GM12878 (cell line): ENCODE measurements around the gene FLT3LG. TPM values are rescaled to one million over a fixed set of nuclear protein-coding genes. Genes with fewer than 3 reads are reported as not detected.

Experiments used
- ATAC-seq: fragments of 200-7000 bp; cut with Tn5 transposase; 3 replicates; pipeline ENCODE4 v1.9.1; 2020; ENCODE audit warnings: mild to moderate bottlenecking, moderate library complexity
- BruUV-seq: library from RNA; stranded (reverse); fragments of 400-500 nt; replicated peaks from 2 replicates; lab custom pipeline; 2021; lab: Mats Ljungman, UMichigan
- CTCF ChIA-PET: fragments of 300-600 bp; sonication (Branson Sonifier 250); formaldehyde crosslinking; extraction: SDS; loops from one replicate; lab custom pipeline; 2021; ENCODE audit warnings: inconsistent platforms; lab: Yijun Ruan, JAX
- POLR2A ChIA-PET: fragments of 350-600 bp; formaldehyde crosslinking; extraction: SDS; loops from one replicate; lab custom pipeline; 2021; ENCODE audit warnings: inconsistent platforms; lab: Charles Lee
- RAD21 ChIA-PET: fragments of 300-600 bp; sonication (Branson Sonifier 250); formaldehyde crosslinking; loops from one replicate; lab custom pipeline; 2023; ENCODE audit warnings: antibody characterized with exemption; ENCODE audit not compliant: unreplicated experiment; lab: Charles Lee
- SMC1A ChIA-PET: fragments of 300-600 bp; sonication (Branson Sonifier 250); formaldehyde crosslinking; loops from one replicate; lab custom pipeline; 2023; ENCODE audit not compliant: unreplicated experiment, uncharacterized antibody; lab: Charles Lee
- DNase-seq: peaks from one replicate; pipeline ENCODE4 v3.0.0-alpha.2; 2011; ENCODE audit warnings: low read depth, low spot score
- FAIRE-seq: peaks from 3 replicates; lab custom pipeline; 2011; peaks lifted over from hg19 to GRCh38; lab: Jason Lieb, UNC
- H2AFZ ChIP-seq: 2 replicates; pipeline ENCODE4 v1.6.0; 2011; ENCODE audit warnings: low read depth, low read length, control low read depth; ENCODE audit not compliant: control insufficient read depth
- H3K27ac ChIP-seq: 2 replicates; pipeline ENCODE4 v1.5.1; 2011; ENCODE audit warnings: control low read depth; ENCODE audit not compliant: control insufficient read depth, insufficient read depth
- H3K27me3 ChIP-seq, 2 experiments: replicated peaks in 1 of 2; 2 replicates each; pipeline versions ENCODE4 v1.6.0 to v1.6.1; 2011; ENCODE audit warnings: low read length in 1 of 2; ENCODE audit not compliant: control insufficient read depth in 2 of 2, insufficient read depth in 2 of 2
- H3K36me3 ChIP-seq, 2 experiments: 2 replicates each; pipeline ENCODE4 v1.5.1; 2011; ENCODE audit warnings: low read length in 1 of 2; ENCODE audit not compliant: control insufficient read depth in 2 of 2, insufficient read depth in 2 of 2
- H3K4me1 ChIP-seq: 2 replicates; pipeline ENCODE4 v1.6.1; 2011; ENCODE audit warnings: mild to moderate bottlenecking, low read length, moderate library complexity, mixed read lengths; ENCODE audit not compliant: control insufficient read depth, insufficient read depth
- H3K4me2 ChIP-seq: 2 replicates; pipeline ENCODE4 v1.6.0; 2011; ENCODE audit warnings: control low read depth; ENCODE audit not compliant: control insufficient read depth, insufficient read depth
- H3K4me3 ChIP-seq: fragments of 200-600 bp; sonication (generic); 2 replicates; pipeline ENCODE4 v1.5.1; 2016
- H3K79me2 ChIP-seq: 2 replicates; pipeline ENCODE4 v1.6.0; 2011; ENCODE audit warnings: low read length; ENCODE audit not compliant: control insufficient read depth, insufficient read depth
- H3K9ac ChIP-seq: 2 replicates; pipeline ENCODE4 v1.8.0; 2011; ENCODE audit warnings: low read length, control low read depth, mixed read lengths; ENCODE audit not compliant: control insufficient read depth, insufficient read depth
- H3K9me3 ChIP-seq: replicated peaks from 3 replicates; pipeline ENCODE4 v1.5.1; 2011; ENCODE audit warnings: mild to moderate bottlenecking, low read length; ENCODE audit not compliant: control insufficient read depth, insufficient read depth
- H4K20me1 ChIP-seq: 2 replicates; pipeline ENCODE4 v1.6.0; 2011; ENCODE audit not compliant: control insufficient read depth, insufficient read depth
- CHD1 ChIP-seq: IDR thresholded peaks from 2 replicates; pipeline ENCODE4 v1.6.1; 2012; ENCODE audit warnings: low read depth, low read length, improper control_type of control experiment
- FOXM1 ChIP-seq: IDR thresholded peaks from 2 replicates; pipeline ENCODE4 v1.6.1; 2012; ENCODE audit warnings: low read depth, mild to moderate bottlenecking, inconsistent platforms, low read length, moderate library complexity
- GATAD2B ChIP-seq: fragments of 450-650 bp; conservative IDR thresholded peaks from 2 replicates; pipeline ENCODE4 v1.6.1; 2017; ENCODE audit warnings: low read depth, mild to moderate bottlenecking, moderate library complexity
- JUNB ChIP-seq: IDR thresholded peaks from 2 replicates; pipeline ENCODE4 v1.6.1; 2016; ENCODE audit warnings: antibody characterized with exemption, mild to moderate bottlenecking
- MEF2B ChIP-seq: fragments of 450-650 bp; IDR thresholded peaks from 2 replicates; pipeline ENCODE4 v1.6.1; 2018; ENCODE audit warnings: mild to moderate bottlenecking, moderate library complexity; ENCODE audit not compliant: partially characterized antibody, poor library complexity, severe bottlenecking
- NR2F1 ChIP-seq: fragments of 450-650 bp; conservative IDR thresholded peaks from 2 replicates; pipeline ENCODE4 v1.6.1; 2017; ENCODE audit warnings: mild to moderate bottlenecking
- POLR2AphosphoS5 ChIP-seq: IDR thresholded peaks from 2 replicates; pipeline ENCODE4 v1.6.1; 2011; ENCODE audit warnings: mild to moderate bottlenecking, low read length, inconsistent platforms
- RB1 ChIP-seq: fragments of 450-650 bp; formaldehyde crosslinking; IDR thresholded peaks from 2 replicates; pipeline ENCODE4 v1.6.1; 2017; ENCODE audit warnings: mild to moderate bottlenecking, borderline replicate concordance
- SPI1 ChIP-seq: IDR thresholded peaks from 2 replicates; pipeline ENCODE4 v1.6.1; 2011; ENCODE audit warnings: low read depth, mild to moderate bottlenecking, low read length, moderate library complexity, borderline replicate concordance; ENCODE audit not compliant: insufficient read depth
- SUPT20H ChIP-seq: IDR thresholded peaks from 2 replicates; pipeline ENCODE4 v1.6.1; 2011; ENCODE audit warnings: low read depth, mild to moderate bottlenecking, low read length, moderate library complexity, borderline replicate concordance; ENCODE audit not compliant: control insufficient read depth
- SUZ12 ChIP-seq: fragments of 200-600 bp; sonication (generic); IDR thresholded peaks from one replicate; pipeline ENCODE4 v1.6.1; 2018; ENCODE audit warnings: antibody characterized with exemption, mild to moderate bottlenecking; ENCODE audit not compliant: unreplicated experiment
- TCF12 ChIP-seq: IDR thresholded peaks from 2 replicates; pipeline ENCODE4 v1.6.1; 2011; ENCODE audit warnings: low read depth, mild to moderate bottlenecking, low read length
- WGBS: methylation state at CpG from one replicate; pipeline ENCODE4 v1.1.6; 2016; ENCODE audit warnings: low lambda C conversion rate; ENCODE audit not compliant: insufficient replicate concordance, insufficient coverage; ENCODE audit errors: missing lambda C conversion rate; 5-methylcytosine and 5-hydroxymethylcytosine counted together
- in situ Hi-C: fragments of 300-500 bp; cut with MboI; formaldehyde crosslinking; loops from 9 replicates; pipeline ENCODE4 v1.14.3; 2018; ENCODE audit warnings: mixed read lengths
- intact Hi-C: fragments of 100-400 bp; cut with micrococcal nuclease; formaldehyde crosslinking; loops from one replicate; pipeline ENCODE4 v1.14.2; 2022; ENCODE audit not compliant: unreplicated experiment
- polyA plus RNA-seq, 11 experiments: library from polyadenylated mRNA; depleted of rRNA in 4 of 11; unstranded in 6 of 11; stranded (reverse) in 5 of 11; fragments of >200 nt; fragmentation: Nextera tagmentation in 4 of 11; fragmentation: Illumina TruSeq in 1 of 11; extraction: Ambion mirVana in 4 of 11; extraction: Trizol in 1 of 11; gene quantifications; 1 replicate in 1 of 11; 2 replicates in 10 of 11; pipeline versions ENCODE4 v1.2.1 to v1.2.3, GENCODE V29; 2011 to 2016; ENCODE audit warnings: inconsistent platforms in 2 of 11, missing spikeins in 2 of 11, low read depth in 1 of 11
- total RNA-seq, 4 experiments: library from RNA; depleted of rRNA in 3 of 4; stranded (reverse); fragments of >200 nt in 3 of 4; fragmentation: Illumina TruSeq in 1 of 4; extraction: Trizol in 1 of 4; gene quantifications; 2 replicates each; pipeline versions ENCODE4 v1.2.1 to v1.2.3, GENCODE V29; 2013 to 2021
- TF ChIP-seq, protein P1 (sequence below): fragments of 450-650 bp; formaldehyde crosslinking; IDR thresholded peaks from 2 replicates; pipeline ENCODE4 v1.4.0; 2022; ENCODE audit warnings: mild to moderate bottlenecking, moderate library complexity

FLT3LG gene
- total and polyA plus RNA-seq, 10 of the 15 experiments (the other 5 are each of a cell fraction or from before 2014, with no cell fraction given), result 0.68 to 13.1 (median 4.3) TPM

- Histone ChIP-seq H3K9me3 (no peaks in the 10 kb centered on the region), H3K4me2 (no peak overlapping the region), H3K79me2 (no peaks in the 10 kb centered on the region), H3K4me3 (no peak overlapping the region), H3K9ac (no peak overlapping the region), H4K20me1 (no peaks in the 10 kb centered on the region), H2AFZ (no peak overlapping the region), H3K27me3 (no peaks in the 10 kb centered on the region), H3K27ac (no peak overlapping the region), H3K4me1 (peaks cover 31% of the 10 kb centered on the region), H3K36me3 (peaks cover 2% of the 10 kb centered on the region in 2 experiments; a peak in 2 of 4 replicates)
- BruUV-seq, result no TSS peak
- ATAC-seq (no peak), FAIRE-seq (no peak), DNase-seq (no peak)
- RAD21 ChIA-PET, result interaction anchor here (3.2 to 6.0 kb wide), 2 partner anchors 14 to 77 kb away, joined by 23 to 90 read pairs; partner anchors contain the start of genes ALDH16A1 and PIH1D1
- CTCF ChIA-PET, result interaction anchor here (3.6 to 3.7 kb wide), 2 partner anchors 10 to 23 kb away, joined by 29 to 31 read pairs; no protein-coding TSS in a partner anchor
- 73% methylated on average over 18 of the region's 19 CpGs for WGBS
- POLR2A ChIA-PET, result interaction anchor here (6.2 kb wide), 1 partner anchor 15 kb away, joined by 81 read pairs; the partner anchor contains the start of genes ALDH16A1 and PIH1D1
- in situ Hi-C loops (no loop called here), intact Hi-C loops (no loop called here)
- TF ChIP-seq CHD1, result no peak
- no peak for TF ChIP-seq FOXM1
- TF ChIP-seq SPI1, result no peak
- no peak for TF ChIP-seq SUZ12
- no peak for TF ChIP-seq RB1
- TF ChIP-seq GATAD2B, result no peak
- TF ChIP-seq TCF12, result no peak
- no peak for TF ChIP-seq MEF2B
- no peak for TF ChIP-seq JUNB
- TF ChIP-seq POLR2AphosphoS5, result no peak
- TF ChIP-seq, protein P1, sequence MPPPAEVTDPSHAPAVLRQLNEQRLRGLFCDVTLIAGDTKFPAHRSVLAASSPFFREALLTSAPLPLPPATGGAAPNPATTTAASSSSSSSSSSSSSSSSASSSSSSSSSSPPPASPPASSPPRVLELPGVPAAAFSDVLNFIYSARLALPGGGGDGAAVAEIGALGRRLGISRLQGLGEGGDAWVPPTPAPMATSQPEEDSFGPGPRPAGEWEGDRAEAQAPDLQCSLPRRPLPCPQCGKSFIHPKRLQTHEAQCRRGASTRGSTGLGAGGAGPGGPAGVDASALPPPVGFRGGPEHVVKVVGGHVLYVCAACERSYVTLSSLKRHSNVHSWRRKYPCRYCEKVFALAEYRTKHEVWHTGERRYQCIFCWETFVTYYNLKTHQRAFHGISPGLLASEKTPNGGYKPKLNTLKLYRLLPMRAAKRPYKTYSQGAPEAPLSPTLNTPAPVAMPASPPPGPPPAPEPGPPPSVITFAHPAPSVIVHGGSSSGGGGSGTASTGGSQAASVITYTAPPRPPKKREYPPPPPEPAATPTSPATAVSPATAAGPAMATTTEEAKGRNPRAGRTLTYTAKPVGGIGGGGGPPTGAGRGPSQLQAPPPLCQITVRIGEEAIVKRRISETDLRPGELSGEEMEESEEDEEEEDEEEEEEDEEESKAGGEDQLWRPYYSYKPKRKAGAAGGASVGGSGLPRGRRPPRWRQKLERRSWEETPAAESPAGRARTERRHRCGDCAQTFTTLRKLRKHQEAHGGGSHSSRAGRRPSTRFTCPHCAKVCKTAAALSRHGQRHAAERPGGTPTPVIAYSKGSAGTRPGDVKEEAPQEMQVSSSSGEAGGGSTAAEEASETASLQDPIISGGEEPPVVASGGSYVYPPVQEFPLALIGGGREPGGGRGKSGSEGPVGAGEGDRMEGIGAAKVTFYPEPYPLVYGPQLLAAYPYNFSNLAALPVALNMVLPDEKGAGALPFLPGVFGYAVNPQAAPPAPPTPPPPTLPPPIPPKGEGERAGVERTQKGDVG (CRISPR knock-in tag), result no peak
- TF ChIP-seq SUPT20H, result no peak
- TF ChIP-seq NR2F1, result no peak
- SMC1A ChIA-PET, result interaction anchor here (3.2 kb wide), 1 partner anchor 13 kb away, joined by 53 read pairs; the partner anchor contains the start of genes ALDH16A1 and PIH1D1
Observed at GRCh38 chr19:49468199-49468598, 5.8 kb upstream of the FLT3LG start.
